ENCODE results near the gene INAVA.

The INAVA gene

DNA sequence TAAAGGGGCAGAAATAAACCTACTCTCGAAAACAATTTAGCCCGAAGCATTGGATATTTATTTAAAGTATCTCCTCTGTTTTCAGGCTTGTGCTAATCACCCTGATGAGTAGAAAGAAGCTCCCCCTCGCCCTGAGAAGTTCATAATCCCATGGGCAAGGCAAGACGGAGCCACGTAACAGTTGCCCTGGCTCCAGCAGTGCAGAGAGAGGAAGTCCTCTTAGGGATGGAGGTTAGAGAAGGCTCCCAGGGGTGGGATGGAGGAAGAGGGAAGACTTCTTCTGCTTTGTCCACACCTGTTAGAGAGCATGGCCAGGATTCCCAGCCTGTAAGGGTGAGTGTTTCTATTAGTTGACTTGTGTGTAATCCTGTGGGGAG, 25.3 kb upstream of the INAVA start:
- in situ Hi-C loops (cut with MboI; ENCODE audit: low sequenced_read_pairs): no loop called here
- H3K4me1 ChIP-seq: no peaks in the 10 kb centered on the region
- H3K4me3 ChIP-seq: no peak overlapping the region
- H3K27me3 ChIP-seq (ENCODE audit: low read depth): no peaks in the 10 kb centered on the region
- no peaks in the 10 kb centered on the region for H3K36me3 ChIP-seq (replicated peaks)
- no peaks in the 10 kb centered on the region for H3K9me3 ChIP-seq
- no peak for DNase-seq (ENCODE audit: low spot score in 2 of 2)

- in situ Hi-C loops (cut with MboI; ENCODE audit: low sequenced_read_pairs): no loop called here
- no peak for DNase-seq (ENCODE audit: low spot score in 2 of 2)
- no peak overlapping the region for H3K4me3 ChIP-seq
- no peaks in the 10 kb centered on the region for H3K4me1 ChIP-seq
- H3K36me3 ChIP-seq (replicated peaks): no peaks in the 10 kb centered on the region
- H3K9me3 ChIP-seq: no peaks in the 10 kb centered on the region
- H3K27me3 ChIP-seq (ENCODE audit: low read depth): no peaks in the 10 kb centered on the region
Measured at GRCh38 chr1:200869753-200870391, 24.8 kb upstream of the INAVA start.

DNA sequence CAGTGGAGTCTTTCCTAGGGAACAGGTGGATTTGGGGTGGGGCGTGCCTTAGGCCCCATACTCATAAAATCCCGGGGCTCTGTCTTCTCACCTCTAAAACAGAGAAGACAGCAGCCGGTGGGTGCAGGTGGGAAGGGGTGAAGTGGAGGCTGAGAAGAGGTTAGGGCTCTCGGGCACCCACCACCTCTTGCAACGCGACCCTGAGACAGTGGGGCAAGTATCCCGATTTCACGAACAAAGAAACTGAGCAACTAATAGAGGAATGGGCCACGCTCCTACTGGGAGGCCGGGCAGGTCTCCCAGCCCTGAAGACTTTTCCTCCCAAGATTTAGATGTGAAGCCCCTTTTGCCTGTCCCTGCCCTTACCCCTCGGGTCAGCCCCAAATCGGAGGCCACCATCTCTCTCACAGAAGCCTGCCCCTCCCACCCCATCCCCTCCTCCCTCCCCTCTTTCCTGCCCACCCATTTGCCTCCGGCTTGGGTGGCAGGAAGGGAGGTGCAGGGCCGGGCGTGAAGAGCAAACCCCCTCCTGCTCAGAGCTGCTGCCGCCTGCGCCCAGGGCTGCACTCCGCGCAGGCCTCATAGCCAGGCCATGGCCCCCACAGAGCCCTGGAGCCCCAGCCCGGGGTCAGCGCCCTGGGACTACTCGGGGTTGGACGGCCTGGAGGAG, 22.1 kb upstream of the INAVA start, which contains the start of gene GPR25:
TSS of gene GPR25 (plus strand) at position 536 of the 670 bp plus-strand sequence. CDS start at position 593, 57 bp downstream.
- Histone ChIP-seq H3K4me1 (no peaks in the 10 kb centered on the region), H3K36me3 (replicated peaks) (no peaks in the 10 kb centered on the region), H3K9me3 (no peaks in the 10 kb centered on the region), H3K27me3 (ENCODE audit: low read depth) (no peaks in the 10 kb centered on the region), H3K4me3 (no peak within 1 kb of the TSS)
- in situ Hi-C loops (cut with MboI; ENCODE audit: low sequenced_read_pairs): no loop called here
- DNase-seq (ENCODE audit: low spot score in 2 of 2): no peak

GRCh38 chr1:200873116-200873670, 21.5 kb upstream of the INAVA start:
- Histone ChIP-seq H3K9me3 (no peaks in the 10 kb centered on the region), H3K36me3 (replicated peaks) (no peaks in the 10 kb centered on the region), H3K4me3 (no peak overlapping the region), H3K27me3 (ENCODE audit: low read depth) (no peaks in the 10 kb centered on the region), H3K4me1 (no peaks in the 10 kb centered on the region)
- in situ Hi-C loops (cut with MboI; ENCODE audit: low sequenced_read_pairs): no loop called here
- DNase-seq (ENCODE audit: low spot score in 2 of 2): no peak

GRCh38 chr1:200873671-200874397, 20.9 kb upstream of the INAVA start:
- H3K4me1 ChIP-seq: no peaks in the 10 kb centered on the region
- no peak for DNase-seq (ENCODE audit: low spot score in 2 of 2)
- no peaks in the 10 kb centered on the region for H3K9me3 ChIP-seq
- no peaks in the 10 kb centered on the region for H3K27me3 ChIP-seq (ENCODE audit: low read depth)
- H3K36me3 ChIP-seq (replicated peaks): no peaks in the 10 kb centered on the region
- in situ Hi-C loops (cut with MboI; ENCODE audit: low sequenced_read_pairs): no loop called here
- H3K4me3 ChIP-seq: no peak overlapping the region

DNA sequence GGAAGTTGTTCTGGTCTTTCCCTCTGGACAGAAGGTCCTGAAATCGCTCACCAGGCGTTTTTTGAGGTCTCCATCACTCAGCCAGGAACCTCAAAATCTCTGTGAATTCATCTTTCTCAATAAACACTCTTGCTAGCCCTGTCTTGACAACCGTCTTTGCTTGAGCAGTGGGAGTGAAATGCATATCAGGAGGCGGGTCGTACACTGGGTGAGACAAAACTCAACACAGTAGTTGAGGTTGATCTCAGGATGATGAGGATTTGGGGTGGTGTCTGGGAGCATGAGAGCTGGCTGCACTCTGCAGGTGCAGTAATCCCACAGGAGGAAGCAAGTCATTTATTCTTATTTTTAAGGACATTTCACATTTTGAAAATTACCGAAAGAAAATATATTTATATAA, 20.0 kb upstream of the INAVA start:
- in situ Hi-C loops (cut with MboI; ENCODE audit: low sequenced_read_pairs): no loop called here

GRCh38 chr1:200875416-200875815, 19.3 kb upstream of the INAVA start:
- in situ Hi-C loops (cut with MboI; ENCODE audit: low sequenced_read_pairs): no loop called here
- Histone ChIP-seq H3K9me3 (no peaks in the 10 kb centered on the region), H3K4me3 (no peak overlapping the region), H3K4me1 (no peaks in the 10 kb centered on the region), H3K27me3 (ENCODE audit: low read depth) (no peaks in the 10 kb centered on the region), H3K36me3 (replicated peaks) (no peaks in the 10 kb centered on the region)
- no peak for DNase-seq (ENCODE audit: low spot score in 2 of 2)

More for the DNA sequence above, 20.0 kb upstream of the INAVA start:
- Histone ChIP-seq H3K36me3 (replicated peaks) (no peaks in the 10 kb centered on the region), H3K27me3 (ENCODE audit: low read depth) (no peaks in the 10 kb centered on the region), H3K9me3 (no peaks in the 10 kb centered on the region), H3K4me3 (no peak overlapping the region), H3K4me1 (no peaks in the 10 kb centered on the region)
- no peak for DNase-seq (ENCODE audit: low spot score in 2 of 2)

DNA sequence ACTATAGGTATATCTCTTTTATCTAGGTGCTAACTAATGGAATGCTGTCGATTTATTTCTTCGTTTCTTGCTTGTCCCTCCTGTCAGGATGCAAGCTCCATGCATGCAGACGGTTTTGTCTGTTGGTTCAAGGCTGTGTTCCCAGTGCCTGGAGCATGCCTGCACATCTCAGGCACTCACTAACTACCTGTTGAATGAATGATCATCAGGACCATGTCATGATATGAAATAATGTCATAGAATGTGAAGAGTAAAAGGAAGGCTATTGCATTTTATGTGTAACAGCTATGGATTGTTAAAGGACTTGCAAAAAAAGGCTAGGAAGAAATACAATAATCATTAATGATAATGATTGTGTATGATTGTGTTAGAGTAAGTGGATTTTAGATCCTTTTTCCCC, 17.7 kb upstream of the INAVA start:
- Histone ChIP-seq H3K36me3 (replicated peaks) (no peaks in the 10 kb centered on the region), H3K9me3 (no peaks in the 10 kb centered on the region), H3K27me3 (ENCODE audit: low read depth) (no peaks in the 10 kb centered on the region), H3K4me1 (no peaks in the 10 kb centered on the region), H3K4me3 (no peak overlapping the region)
- in situ Hi-C loops (cut with MboI; ENCODE audit: low sequenced_read_pairs): no loop called here
- DNase-seq (ENCODE audit: low spot score in 2 of 2): no peak

GRCh38 chr1:200877839-200878551, 16.7 kb upstream of the INAVA start:
- no peak overlapping the region for H3K4me3 ChIP-seq
- H3K36me3 ChIP-seq (replicated peaks): no peaks in the 10 kb centered on the region
- DNase-seq (ENCODE audit: low spot score in 2 of 2): no peak
- in situ Hi-C loops (cut with MboI; ENCODE audit: low sequenced_read_pairs): no loop called here
- H3K4me1 ChIP-seq: no peaks in the 10 kb centered on the region
- no peaks in the 10 kb centered on the region for H3K9me3 ChIP-seq
- H3K27me3 ChIP-seq (ENCODE audit: low read depth): no peaks in the 10 kb centered on the region

GRCh38 chr1:200880212-200880611, 14.5 kb upstream of the INAVA start:
- no peaks in the 10 kb centered on the region for H3K36me3 ChIP-seq (replicated peaks)
- H3K27me3 ChIP-seq (ENCODE audit: low read depth): no peaks in the 10 kb centered on the region
- DNase-seq (ENCODE audit: low spot score in 2 of 2): no peak
- in situ Hi-C loops (cut with MboI; ENCODE audit: low sequenced_read_pairs): no loop called here
- no peaks in the 10 kb centered on the region for H3K9me3 ChIP-seq
- no peaks in the 10 kb centered on the region for H3K4me1 ChIP-seq
- H3K4me3 ChIP-seq: no peak overlapping the region

- in situ Hi-C loops (cut with MboI; ENCODE audit: low sequenced_read_pairs): no loop called here
Measured at GRCh38 chr1:200883118-200883517, 11.6 kb upstream of the INAVA start.

GRCh38 chr1:200885623-200886402, 8.9 kb upstream of the INAVA start:
- no peak for DNase-seq (ENCODE audit: low spot score in 2 of 2)
- in situ Hi-C loops (cut with MboI; ENCODE audit: low sequenced_read_pairs): no loop called here
- no peaks in the 10 kb centered on the region for H3K9me3 ChIP-seq
- no peaks in the 10 kb centered on the region for H3K4me1 ChIP-seq
- no peaks in the 10 kb centered on the region for H3K36me3 ChIP-seq (replicated peaks)
- no peak overlapping the region for H3K4me3 ChIP-seq
- no peaks in the 10 kb centered on the region for H3K27me3 ChIP-seq (ENCODE audit: low read depth)

More at GRCh38 chr1:200883118-200883517, 11.6 kb upstream of the INAVA start:
- Histone ChIP-seq H3K27me3 (ENCODE audit: low read depth) (no peaks in the 10 kb centered on the region), H3K4me1 (no peaks in the 10 kb centered on the region), H3K9me3 (no peaks in the 10 kb centered on the region), H3K36me3 (replicated peaks) (no peaks in the 10 kb centered on the region), H3K4me3 (no peak overlapping the region)
- no peak for DNase-seq (ENCODE audit: low spot score in 2 of 2)

DNA sequence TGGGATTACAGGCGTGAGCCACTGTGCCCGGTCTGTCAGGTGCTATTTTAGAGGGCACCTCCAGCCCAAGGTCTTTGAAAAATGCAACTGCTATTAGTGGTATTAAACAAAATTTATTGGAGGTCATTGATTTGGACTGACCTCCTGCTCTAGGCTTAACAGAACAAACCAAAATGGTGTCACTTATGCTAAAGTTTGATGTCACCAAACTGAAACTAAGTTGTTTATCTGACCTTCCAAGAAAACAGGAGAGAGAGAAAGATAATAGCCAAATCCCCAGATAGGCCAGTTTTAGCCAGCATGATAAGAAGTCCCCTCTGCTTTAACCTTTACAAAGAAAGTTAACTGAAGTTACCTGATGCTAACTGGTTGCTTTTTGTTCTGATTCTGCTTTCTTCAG, 8.1 kb upstream of the INAVA start:
- Histone ChIP-seq H3K36me3 (replicated peaks) (no peaks in the 10 kb centered on the region), H3K4me3 (no peak overlapping the region), H3K4me1 (no peaks in the 10 kb centered on the region), H3K9me3 (no peaks in the 10 kb centered on the region), H3K27me3 (ENCODE audit: low read depth) (no peaks in the 10 kb centered on the region)
- DNase-seq (ENCODE audit: low spot score in 2 of 2): no peak
- in situ Hi-C loops (cut with MboI; ENCODE audit: low sequenced_read_pairs): no loop called here
